Keratinocyte (primary cell): ENCODE measurements around the gene SLC6A16. TPM values are rescaled to one million over a fixed set of nuclear protein-coding genes. Genes with fewer than 3 reads are reported as not detected.

Source experiments
- DNase-seq: peaks from one replicate; pipeline ENCODE4 v3.0.0-alpha.2; 2011; ENCODE audit warnings: low read depth, missing footprints, low spot score
- FAIRE-seq: peaks from 2 replicates; lab custom pipeline; 2011; peaks lifted over from hg19 to GRCh38; lab: Jason Lieb, UNC
- H2AFZ ChIP-seq: 2 replicates; pipeline ENCODE4 v1.6.0; 2012; ENCODE audit warnings: low read length, control low read depth, inconsistent platforms; ENCODE audit not compliant: control insufficient read depth
- H3K27ac ChIP-seq: 2 replicates; pipeline ENCODE4 v1.5.1; 2011; ENCODE audit warnings: low read length; ENCODE audit not compliant: control insufficient read depth, insufficient read depth
- H3K27me3 ChIP-seq: 3 replicates; pipeline ENCODE4 v1.6.0; 2011; ENCODE audit warnings: low read length; ENCODE audit not compliant: control insufficient read depth, insufficient read depth; ENCODE audit errors: extremely low read depth
- H3K36me3 ChIP-seq, 2 experiments: 2 replicates in 1 of 2; 3 replicates in 1 of 2; pipeline ENCODE4 v1.5.1; 2011; ENCODE audit warnings: low read length in 2 of 2, mild to moderate bottlenecking in 1 of 2; ENCODE audit not compliant: control insufficient read depth in 2 of 2, insufficient read depth in 2 of 2; ENCODE audit errors: extremely low read depth in 1 of 2
- H3K4me1 ChIP-seq: 3 replicates; pipeline ENCODE4 v1.5.1; 2011; ENCODE audit warnings: low read length; ENCODE audit not compliant: control insufficient read depth, insufficient read depth; ENCODE audit errors: extremely low read depth
- H3K4me2 ChIP-seq: 3 replicates; pipeline ENCODE4 v1.6.0; 2011; ENCODE audit warnings: low read depth, low read length; ENCODE audit not compliant: control insufficient read depth, insufficient read depth; ENCODE audit errors: extremely low read depth
- H3K4me3 ChIP-seq, 3 experiments: fragments of 200-600 bp in 1 of 3; sonication (generic) in 1 of 3; 2 replicates in 2 of 3; 3 replicates in 1 of 3; pipeline ENCODE4 v1.5.1; 2011 to 2016; ENCODE audit warnings: low read length in 3 of 3, mild to moderate bottlenecking in 3 of 3, control low read depth in 2 of 3, inconsistent platforms in 1 of 3, low read depth in 1 of 3, mixed read lengths in 1 of 3, mixed run types in 1 of 3, moderate library complexity in 1 of 3; ENCODE audit not compliant: control insufficient read depth in 2 of 3, insufficient read depth in 2 of 3; ENCODE audit errors: extremely low read depth in 1 of 3
- H3K79me2 ChIP-seq: 2 replicates; pipeline ENCODE4 v1.6.0; 2012; ENCODE audit warnings: low read length; ENCODE audit not compliant: control insufficient read depth, insufficient read depth
- H3K9ac ChIP-seq: 3 replicates; pipeline ENCODE4 v1.6.0; 2011; ENCODE audit warnings: low read length; ENCODE audit not compliant: control insufficient read depth, insufficient read depth; ENCODE audit errors: extremely low read depth
- H3K9me1 ChIP-seq: 3 replicates; pipeline ENCODE4 v1.6.0; 2011; ENCODE audit warnings: low read length; ENCODE audit not compliant: control insufficient read depth, insufficient read depth; ENCODE audit errors: extremely low read depth
- H3K9me3 ChIP-seq: 2 replicates; pipeline ENCODE4 v1.5.1; 2012; ENCODE audit warnings: low read depth, low read length; ENCODE audit not compliant: control insufficient read depth
- H4K20me1 ChIP-seq: 3 replicates; pipeline ENCODE4 v1.6.0; 2011; ENCODE audit warnings: low read length; ENCODE audit not compliant: control insufficient read depth, insufficient read depth; ENCODE audit errors: extremely low read depth
- CTCF ChIP-seq, 3 experiments: IDR thresholded peaks in 1 of 3; conservative IDR thresholded peaks in 1 of 3; optimal IDR thresholded peaks in 1 of 3; 2 replicates in 2 of 3; 3 replicates in 1 of 3; pipeline versions ENCODE3 to v1.5.1; 2011; ENCODE audit warnings: low read length in 3 of 3, mild to moderate bottlenecking in 3 of 3, moderate library complexity in 2 of 3, control low read depth in 1 of 3, inconsistent platforms in 1 of 3; ENCODE audit not compliant: insufficient read depth in 2 of 3; ENCODE audit errors: extremely low read depth in 1 of 3
- EZH2 ChIP-seq: IDR thresholded peaks from one replicate; pipeline ENCODE4 v1.6.1; 2012; ENCODE audit warnings: inconsistent platforms, mild to moderate bottlenecking, low read length, moderate library complexity
- dilution Hi-C: fragments of 300-500 bp; cut with MboI; formaldehyde crosslinking; loops from one replicate; pipeline ENCODE4 v1.7.0; 2020; ENCODE audit warnings: low sequenced_read_pairs; ENCODE audit not compliant: extremely low pct_ligation_motif_present
- polyA plus RNA-seq, 5 experiments: library from polyadenylated mRNA; depleted of rRNA in 3 of 5; stranded (reverse) in 3 of 5; stranded (forward) in 1 of 5; unstranded in 1 of 5; fragments of >200 nt; gene quantifications; 1 replicate in 1 of 5; 2 replicates in 3 of 5; 3 replicates in 1 of 5; pipeline versions ENCODE4 v1.2.1 to v1.2.3, GENCODE V29; 2011 to 2012; ENCODE audit warnings: missing spikeins in 2 of 5, low read depth in 1 of 5, low replicate concordance in 1 of 5

SLC6A16 gene
- polyA plus RNA-seq, 1 donor (not counting 4 experiments of a cell fraction or from before 2014, with no cell fraction given): not detected

GRCh38 chr19:49359851-49360820, 35.1 kb upstream of the SLC6A16 start:
- H3K4me3 ChIP-seq: no peak overlapping the region
- H3K36me3 ChIP-seq: peaks cover 0 to 3% of the 10 kb centered on the region in 2 experiments
- H3K27me3 ChIP-seq: no peaks in the 10 kb centered on the region
- H3K4me1 ChIP-seq: peaks cover 12% of the 10 kb centered on the region
- no peak overlapping the region for H2AFZ ChIP-seq
- no peak overlapping the region for H3K27ac ChIP-seq
- no peaks in the 10 kb centered on the region for H3K79me2 ChIP-seq
- no peaks in the 10 kb centered on the region for H4K20me1 ChIP-seq
- H3K9ac ChIP-seq: no peak overlapping the region
- H3K9me1 ChIP-seq: no peaks in the 10 kb centered on the region
- no peak for TF ChIP-seq CTCF (optimal IDR thresholded peaks at IDR 0.05 in 1 of 3, IDR thresholded peaks at IDR 0.05 in 1 of 3, conservative IDR thresholded peaks at IDR 0.05 in 1 of 3; ENCODE audit: extremely low read depth in 1 of 3, insufficient read depth in 2 of 3, low read length in 3 of 3)
- FAIRE-seq: no peak
- dilution Hi-C loops: no loop called here
- no peak for DNase-seq
- H3K4me2 ChIP-seq: no peak overlapping the region
- H3K9me3 ChIP-seq: no peaks in the 10 kb centered on the region

DNA sequence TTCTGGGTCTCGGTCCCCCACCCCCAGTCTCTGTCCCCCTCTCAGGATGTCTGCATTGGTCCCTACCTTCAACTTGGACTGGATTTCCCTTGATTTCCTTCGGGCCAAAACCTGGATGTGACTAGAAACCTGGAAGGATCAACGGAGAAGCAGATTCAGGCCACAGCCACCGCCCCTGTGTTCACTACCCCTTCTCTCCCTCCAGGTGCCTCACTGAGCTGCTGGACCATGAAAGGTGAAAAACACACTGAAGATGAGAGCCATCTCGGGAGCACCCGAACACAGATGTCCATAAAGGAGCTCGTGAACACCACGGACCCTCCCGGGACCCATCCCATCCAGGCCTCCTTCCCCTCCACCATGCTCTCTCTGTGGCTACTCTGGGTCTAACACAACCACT, 32.2 kb upstream of the SLC6A16 start:
- H3K27me3 ChIP-seq: no peaks in the 10 kb centered on the region
- H3K9ac ChIP-seq: no peak overlapping the region
- H3K4me2 ChIP-seq: no peak overlapping the region
- no peak overlapping the region for H3K27ac ChIP-seq
- no peak for DNase-seq
- no peaks in the 10 kb centered on the region for H3K9me3 ChIP-seq
- H3K4me1 ChIP-seq: peaks cover 5% of the 10 kb centered on the region
- no peaks in the 10 kb centered on the region for H4K20me1 ChIP-seq
- dilution Hi-C loops: no loop called here
- TF ChIP-seq EZH2 (no peak), CTCF (optimal IDR thresholded peaks at IDR 0.05 in 1 of 3, IDR thresholded peaks at IDR 0.05 in 1 of 3, conservative IDR thresholded peaks at IDR 0.05 in 1 of 3; ENCODE audit: extremely low read depth in 1 of 3, insufficient read depth in 2 of 3, low read length in 3 of 3) (no peak)
- no peak overlapping the region for H2AFZ ChIP-seq
- no peak overlapping the region for H3K4me3 ChIP-seq
- no peak for FAIRE-seq
- no peaks in the 10 kb centered on the region for H3K9me1 ChIP-seq
- H3K36me3 ChIP-seq: peaks cover 0 to 3% of the 10 kb centered on the region in 2 experiments
- H3K79me2 ChIP-seq: no peaks in the 10 kb centered on the region
